AG09319 (cell line): ENCODE results near the gene EPSTI1.

ENCODE experiments used
- DNase-seq: peaks from one replicate; pipeline ENCODE4 v3.0.0-alpha.2; 2010; ENCODE audit warnings: low read depth; ENCODE audit errors: extremely low read depth
- CTCF ChIP-seq: IDR thresholded peaks from 2 replicates; pipeline ENCODE4 v1.5.1; 2011; ENCODE audit warnings: low read depth, mild to moderate bottlenecking, inconsistent platforms, low read length, moderate library complexity

Gene EPSTI1

GRCh38 chr13:43030548-43030947, 38.5 kb upstream of the EPSTI1 start:
- DNase-seq: no peak
- no peak for TF ChIP-seq CTCF

- DNase-seq: no peak
- TF ChIP-seq CTCF: no peak
Measured at GRCh38 chr13:43026262-43026661, 34.2 kb upstream of the EPSTI1 start.

GRCh38 chr13:43023289-43023963, 31.4 kb upstream of the EPSTI1 start, which contains the start of gene DNAJC15:
Gene DNAJC15, plus strand, starts transcription at chr13:43023586. Its CDS starts 41 bp downstream, at chr13:43023627.
- DNase-seq: no peak
- no peak; the same call in 1 of the 2 replicates for TF ChIP-seq CTCF

- TF ChIP-seq CTCF: no peak
Measured at GRCh38 chr13:43022934-43023288, 30.9 kb upstream of the EPSTI1 start.

GRCh38 chr13:43021926-43022670, 30.1 kb upstream of the EPSTI1 start:
- TF ChIP-seq CTCF: no peak

More at GRCh38 chr13:43022934-43023288, 30.9 kb upstream of the EPSTI1 start:
- DNase-seq: no peak

GRCh38 chr13:43020794-43021193, 28.8 kb upstream of the EPSTI1 start:
- no peak for TF ChIP-seq CTCF
- no peak for DNase-seq

More at GRCh38 chr13:43021926-43022670, 30.1 kb upstream of the EPSTI1 start:
- DNase-seq: no peak

GRCh38 chr13:43019811-43020210, 27.8 kb upstream of the EPSTI1 start:
- no peak for TF ChIP-seq CTCF

More at GRCh38 chr13:43019811-43020210, 27.8 kb upstream of the EPSTI1 start:
- no peak for DNase-seq
